Tibial artery (tissue), 4 donors: Measurements from ENCODE around the gene SELPLG.
"Not testable (repeated sequence)": the region's sequence is repeated elsewhere in the genome, so short reads cannot be mapped to it uniquely, and the experiment has no call there.

ENCODE experiments used
- DNase-seq, 2 donors: peaks; one replicate each; pipeline ENCODE4 v3.0.0-alpha.2; 2019
- H3K27ac ChIP-seq, 2 donors: fragments of 200-600 bp; sonication (generic) in 1 of 2; 1 replicate in 1 of 2; 2 replicates in 1 of 2; pipeline ENCODE4 v1.5.1; 2018 to 2019; ENCODE audit warnings: mild to moderate bottlenecking in 1 of 2
- H3K27me3 ChIP-seq, 2 donors: fragments of 200-600 bp; sonication (generic) in 1 of 2; one replicate each; pipeline versions ENCODE4 v1.5.1 to v1.6.0; 2016 to 2019
- H3K36me3 ChIP-seq, 3 donors: fragments of 200-600 bp; sonication (generic) in 2 of 3; one replicate each; pipeline ENCODE4 v1.5.1; 2016 to 2019; ENCODE audit warnings: mild to moderate bottlenecking in 2 of 3
- H3K4me1 ChIP-seq, 4 donors: fragments of 200-600 bp; sonication (generic) in 2 of 4; 1 replicate in 3 of 4; 2 replicates in 1 of 4; pipeline ENCODE4 v1.5.1; 2016 to 2019
- H3K4me3 ChIP-seq, 2 donors: fragments of 200-600 bp; sonication (generic) in 1 of 2; 1 replicate in 1 of 2; 2 replicates in 1 of 2; pipeline ENCODE4 v1.5.1; 2018 to 2019; ENCODE audit warnings: mild to moderate bottlenecking in 2 of 2
- H3K9me3 ChIP-seq, 3 donors: fragments of 200-600 bp; sonication (generic) in 1 of 3; one replicate each; pipeline ENCODE4 v1.5.1; 2016 to 2019
- CTCF ChIP-seq, 2 experiments: fragments of 200-600 bp in 1 of 2; fragments of 450-650 bp in 1 of 2; IDR thresholded peaks; one replicate each; pipeline ENCODE4 v1.5.1; 2017 to 2019; ENCODE audit warnings: antibody characterized with exemption in 2 of 2, mild to moderate bottlenecking in 1 of 2, moderate library complexity in 1 of 2
- intact Hi-C: fragments of 100-400 bp; cut with DNase I; formaldehyde crosslinking; loops from one replicate; pipeline ENCODE4 v1.15.0; 2023; ENCODE audit warnings: low total_unique reads

SELPLG gene

GRCh38 chr12:108619369-108620160 is 14.1 kb downstream of the SELPLG start:
- no peaks in the 10 kb centered on the region for H3K27me3 ChIP-seq
- intact Hi-C loops, result loop anchor here (5.0 to 10.0 kb wide), 2 partner anchors 52 to 335 kb away; no protein-coding TSS in a partner anchor
- no peaks in the 10 kb centered on the region for H3K9me3 ChIP-seq
- H3K4me3 ChIP-seq, result no peak overlapping the region
- no peak overlapping the region for H3K27ac ChIP-seq
- H3K4me1 ChIP-seq, result peaks cover 0 to 7% (median 3%) of the 10 kb centered on the region in 4 donors
- no peak for TF ChIP-seq CTCF (IDR thresholded peaks at IDR 0.05)
- no peaks in the 10 kb centered on the region for H3K36me3 ChIP-seq
- no peak for DNase-seq

GRCh38 chr12:108618953-108619274 is 14.8 kb downstream of the SELPLG start:
- not testable (repeated sequence) for DNase-seq, H3K9me3 ChIP-seq, H3K4me1 ChIP-seq, H3K27me3 ChIP-seq, H3K4me3 ChIP-seq, H3K27ac ChIP-seq, H3K36me3 ChIP-seq
- intact Hi-C loops, result loop anchor here (5.0 to 10.0 kb wide), 2 partner anchors 52 to 336 kb away; no protein-coding TSS in a partner anchor

- Histone ChIP-seq H3K4me1 (peaks cover 0 to 7% (median 3%) of the 10 kb centered on the region in 4 donors), H3K36me3 (no peaks in the 10 kb centered on the region), H3K4me3 (no peak overlapping the region), H3K27ac (no peak overlapping the region), H3K9me3 (no peaks in the 10 kb centered on the region), H3K27me3 (no peaks in the 10 kb centered on the region)
- peak; percentile 90 to 96 for TF ChIP-seq CTCF (IDR thresholded peaks at IDR 0.05)
- peak; percentile 75 to 82 for DNase-seq
- intact Hi-C loops, result loop anchor here (5.0 to 10.0 kb wide), 2 partner anchors 51 to 336 kb away; no protein-coding TSS in a partner anchor
These were observed 15.4 kb downstream of the SELPLG start for GRCh38 chr12:108618079-108618952.

- TF ChIP-seq CTCF (IDR thresholded peaks at IDR 0.05), result no peak
- H3K27ac ChIP-seq, result no peak overlapping the region
- peaks cover 0 to 7% (median 3%) of the 10 kb centered on the region in 4 donors for H3K4me1 ChIP-seq
- H3K36me3 ChIP-seq, result no peaks in the 10 kb centered on the region
- H3K27me3 ChIP-seq, result no peaks in the 10 kb centered on the region
- DNase-seq, result peak in 1 of 2 donors; percentile 41
- no peaks in the 10 kb centered on the region for H3K9me3 ChIP-seq
- H3K4me3 ChIP-seq, result no peak overlapping the region
- intact Hi-C loops, result loop anchor here (5.0 to 10.0 kb wide), 2 partner anchors 50 to 338 kb away; no protein-coding TSS in a partner anchor
These were observed 16.5 kb downstream of the SELPLG start for GRCh38 chr12:108616941-108617858.

- intact Hi-C loops, result loop anchor here (5.0 to 10.0 kb wide), 2 partner anchors 49 to 338 kb away; no protein-coding TSS in a partner anchor
- H3K36me3 ChIP-seq, result no peaks in the 10 kb centered on the region
- no peak for TF ChIP-seq CTCF (IDR thresholded peaks at IDR 0.05)
- H3K9me3 ChIP-seq, result no peaks in the 10 kb centered on the region
- peaks cover 0 to 7% (median 3%) of the 10 kb centered on the region in 4 donors for H3K4me1 ChIP-seq
- H3K4me3 ChIP-seq, result no peak overlapping the region
- no peak for DNase-seq
- H3K27me3 ChIP-seq, result no peaks in the 10 kb centered on the region
- no peak overlapping the region for H3K27ac ChIP-seq
These were observed 17.3 kb downstream of the SELPLG start for GRCh38 chr12:108616359-108616758.
